Stimulated activated CD8-positive, alpha-beta memory T cell treated with anti-CD3 and anti-CD28 coated beads, Interleukin-7, amount 100 ng/mL, for 4 hours (primary cell): ENCODE data around the gene TLN1.

ENCODE experiments used
- DNase-seq, 2 donors: peaks; one replicate each; pipeline ENCODE4 v3.0.0-alpha.2; 2020; ENCODE audit warnings: low read depth in 2 of 2

Gene TLN1

GRCh38 chr9:35732185-35732799 lies at the start of gene TLN1, which contains the start of gene CREB3:
Gene TLN1, minus strand, starts transcription at chr9:35732195. Its CDS starts 6,501 bp downstream, at chr9:35725694.
Gene CREB3, plus strand, starts transcription at chr9:35732666. Its CDS starts 107 bp downstream, at chr9:35732773.
- DNase-seq = peak; percentile 94 to 96

GRCh38 chr9:35781066-35781465 lies 49.1 kb upstream of the TLN1 start:
- DNase-seq = no peak

- no peak for DNase-seq
Observed at GRCh38 chr9:35778496-35778895, 46.5 kb upstream of the TLN1 start.

GRCh38 chr9:35776018-35776417 lies 44.0 kb upstream of the TLN1 start:
- DNase-seq = no peak

GRCh38 chr9:35774907-35775635 lies 43.1 kb upstream of the TLN1 start:
- no peak for DNase-seq

GRCh38 chr9:35771943-35772342 lies 39.9 kb upstream of the TLN1 start:
- no peak for DNase-seq

GRCh38 chr9:35771534-35771933 lies 39.5 kb upstream of the TLN1 start:
- no peak for DNase-seq

GRCh38 chr9:35771075-35771433 lies 39.1 kb upstream of the TLN1 start:
- DNase-seq = no peak

- DNase-seq = no peak
Observed at GRCh38 chr9:35769763-35770162, 37.8 kb upstream of the TLN1 start.

- DNase-seq = no peak
Observed at GRCh38 chr9:35767458-35767857, 35.5 kb upstream of the TLN1 start.

- no peak for DNase-seq
Observed at GRCh38 chr9:35766997-35767396, 35.0 kb upstream of the TLN1 start.

- DNase-seq = no peak
Observed at GRCh38 chr9:35763803-35764202, 31.8 kb upstream of the TLN1 start.

GRCh38 chr9:35763181-35763580 lies 31.2 kb upstream of the TLN1 start:
- DNase-seq = no peak

- no peak for DNase-seq
Observed at GRCh38 chr9:35760651-35761050, 28.7 kb upstream of the TLN1 start.

GRCh38 chr9:35759795-35760194 lies 27.8 kb upstream of the TLN1 start:
- no peak for DNase-seq

- no peak for DNase-seq
Observed at GRCh38 chr9:35758475-35759050, 26.6 kb upstream of the TLN1 start.

- DNase-seq = no peak
Observed at GRCh38 chr9:35757892-35758275, 25.9 kb upstream of the TLN1 start.

- no peak for DNase-seq
Observed at GRCh38 chr9:35757226-35757891, 25.4 kb upstream of the TLN1 start.

GRCh38 chr9:35756275-35757225 lies 24.6 kb upstream of the TLN1 start:
- peak; percentile 64 for DNase-seq

- no peak for DNase-seq
Observed at GRCh38 chr9:35755071-35755470, 23.1 kb upstream of the TLN1 start.

GRCh38 chr9:35754264-35754663 lies 22.3 kb upstream of the TLN1 start, which contains the start of gene MSMP:
Gene MSMP, minus strand, starts transcription at chr9:35754276. Its CDS starts 147 bp downstream, at chr9:35754129.
- DNase-seq = no peak
